GM12878 (cell line): ENCODE results near the gene DNAH2. TPM values are rescaled to one million over a fixed set of nuclear protein-coding genes. Genes with fewer than 3 reads are reported as not detected.

Source experiments
- BRCA1 ChIP-seq: IDR thresholded peaks from 2 replicates; pipeline ENCODE4 v1.6.1; 2011; ENCODE audit warnings: low read depth, low read length, improper control_type of control experiment
- CBX3 ChIP-seq: fragments of 200-600 bp; sonication (generic); IDR thresholded peaks from 2 replicates; pipeline ENCODE4 v1.6.1; 2016; ENCODE audit warnings: low read depth, borderline replicate concordance
- EGR1 ChIP-seq, 2 experiments: IDR thresholded peaks; 1 replicate in 1 of 2; 2 replicates in 1 of 2; pipeline ENCODE4 v1.6.1; 2011 to 2012; ENCODE audit warnings: low read depth in 2 of 2, low read length in 2 of 2, borderline replicate concordance in 1 of 2, mild to moderate bottlenecking in 1 of 2, moderate library complexity in 1 of 2
- FOXK2 ChIP-seq: fragments of 450-650 bp; IDR thresholded peaks from 2 replicates; pipeline ENCODE4 v1.6.1; 2017; ENCODE audit warnings: mild to moderate bottlenecking, moderate library complexity
- HDAC2 ChIP-seq: fragments of 200-600 bp; sonication (generic); IDR thresholded peaks from 2 replicates; pipeline ENCODE4 v1.6.1; 2017
- HDAC6 ChIP-seq: fragments of 200-600 bp; sonication (generic); IDR thresholded peaks from one replicate; pipeline ENCODE4 v1.8.0; 2017; ENCODE audit warnings: antibody characterized with exemption; ENCODE audit not compliant: unreplicated experiment
- IRF3 ChIP-seq: fragments of 450-650 bp; IDR thresholded peaks from 2 replicates; pipeline ENCODE4 v1.6.1; 2014; ENCODE audit warnings: mild to moderate bottlenecking
- KAT2A ChIP-seq: conservative IDR thresholded peaks from 2 replicates; pipeline ENCODE4 v1.6.1; 2011; ENCODE audit warnings: low read depth, low read length; ENCODE audit not compliant: control insufficient read depth
- PRDM15 ChIP-seq: fragments of 450-650 bp; formaldehyde crosslinking; IDR thresholded peaks from 2 replicates; pipeline ENCODE4 v1.4.0; 2020; ENCODE audit warnings: mild to moderate bottlenecking, moderate library complexity
- RCOR1 ChIP-seq: conservative IDR thresholded peaks from 2 replicates; pipeline ENCODE4 v1.6.1; 2012; ENCODE audit warnings: low read depth, low read length, improper control_type of control experiment
- RELA ChIP-seq: fragments of 450-650 bp; IDR thresholded peaks from 2 replicates; pipeline ENCODE4 v1.8.0; 2014; ENCODE audit warnings: borderline replicate concordance; ENCODE audit not compliant: partially characterized antibody
- RUNX3 ChIP-seq: IDR thresholded peaks from 2 replicates; pipeline ENCODE4 v1.6.1; 2012; ENCODE audit warnings: low read length, inconsistent platforms
- STAT3 ChIP-seq: IDR thresholded peaks from 2 replicates; pipeline ENCODE4 v1.6.1; 2011; ENCODE audit warnings: low read depth, low read length, improper control_type of control experiment
- SUZ12 ChIP-seq: fragments of 200-600 bp; sonication (generic); IDR thresholded peaks from one replicate; pipeline ENCODE4 v1.6.1; 2018; ENCODE audit warnings: antibody characterized with exemption, mild to moderate bottlenecking; ENCODE audit not compliant: unreplicated experiment
- TCF12 ChIP-seq: IDR thresholded peaks from 2 replicates; pipeline ENCODE4 v1.6.1; 2011; ENCODE audit warnings: low read depth, mild to moderate bottlenecking, low read length
- USF1 ChIP-seq: IDR thresholded peaks from 2 replicates; pipeline ENCODE4 v1.6.1; 2011; ENCODE audit warnings: borderline replicate concordance, low read depth, mild to moderate bottlenecking, moderate library complexity, mixed read lengths, low read length; ENCODE audit not compliant: insufficient read depth; ENCODE audit errors: extremely low read length
- ZNF274 ChIP-seq: IDR thresholded peaks from one replicate; pipeline ENCODE4 v1.8.0; 2011; ENCODE audit not compliant: insufficient read length, insufficient read depth
- polyA plus RNA-seq, 11 experiments: library from polyadenylated mRNA; depleted of rRNA in 4 of 11; unstranded in 6 of 11; stranded (reverse) in 5 of 11; fragments of >200 nt; fragmentation: Nextera tagmentation in 4 of 11; fragmentation: Illumina TruSeq in 1 of 11; extraction: Ambion mirVana in 4 of 11; extraction: Trizol in 1 of 11; gene quantifications; 1 replicate in 1 of 11; 2 replicates in 10 of 11; pipeline versions ENCODE4 v1.2.1 to v1.2.3, GENCODE V29; 2011 to 2016; ENCODE audit warnings: inconsistent platforms in 2 of 11, missing spikeins in 2 of 11, low read depth in 1 of 11
- total RNA-seq, 4 experiments: library from RNA; depleted of rRNA in 3 of 4; stranded (reverse); fragments of >200 nt in 3 of 4; fragmentation: Illumina TruSeq in 1 of 4; extraction: Trizol in 1 of 4; gene quantifications; 2 replicates each; pipeline versions ENCODE4 v1.2.1 to v1.2.3, GENCODE V29; 2013 to 2021
- TF ChIP-seq, protein P1 (sequence below): IDR thresholded peaks from 2 replicates; pipeline ENCODE4 v1.6.1; 2012; ENCODE audit warnings: mild to moderate bottlenecking, low read depth, low read length

DNAH2 gene
- total and polyA plus RNA-seq, 10 of the 15 experiments (the other 5 are each of a cell fraction or from before 2014, with no cell fraction given), result not detected

DNA sequence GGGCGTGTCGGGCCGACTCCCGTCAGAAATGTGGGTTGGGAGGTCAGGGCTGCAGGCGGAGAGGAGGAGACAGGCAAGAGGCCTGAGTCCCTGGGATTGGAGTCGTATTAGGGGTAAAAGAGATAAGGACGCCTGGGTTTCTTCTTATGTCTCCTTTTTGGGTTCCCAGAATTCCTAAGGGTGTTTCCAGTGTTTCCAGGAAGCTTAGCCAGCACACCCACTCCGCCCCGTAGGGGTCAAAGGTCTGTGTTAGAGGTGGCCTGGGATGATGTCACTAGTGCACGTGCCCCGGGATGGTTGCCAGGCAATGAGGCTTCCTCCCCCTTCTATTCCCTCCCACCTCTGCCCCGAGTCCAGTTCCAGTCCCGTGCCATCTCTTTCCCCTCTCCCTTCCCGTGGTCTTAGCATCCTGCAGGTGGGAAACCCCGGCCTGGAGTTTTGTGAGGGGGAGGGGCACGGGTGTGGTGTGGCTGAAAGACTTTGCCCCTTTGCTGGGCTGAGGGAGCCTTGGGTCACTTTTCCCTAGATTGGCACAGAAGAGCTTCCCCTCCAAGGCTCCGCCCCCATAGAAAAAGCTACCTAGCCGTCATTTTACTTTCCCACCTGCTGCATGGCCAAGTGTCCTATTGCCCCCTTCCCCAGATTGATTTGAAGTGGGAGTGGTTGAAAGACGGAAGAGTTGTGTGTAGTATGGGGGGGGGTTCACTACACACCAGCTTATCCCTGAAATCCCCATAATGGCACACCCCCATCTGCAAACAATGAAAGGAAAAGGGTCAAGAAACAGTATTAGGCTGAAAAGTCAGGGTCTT, 119.3 kb downstream of the DNAH2 start (continued):
- TF ChIP-seq PRDM15 (CRISPR knock-in tag), result no peak
- 0 out of 2 replicates have a peak, but pooled peaks have one; percentile 24 for TF ChIP-seq IRF3
- 0 out of 2 replicates have a peak, but pooled peaks have one; percentile 23 for TF ChIP-seq FOXK2
- TF ChIP-seq RELA, result peak; percentile 84
- no peak for TF ChIP-seq CBX3
- TF ChIP-seq EGR1 (IDR thresholded peaks at IDR 0.05; ENCODE audit: borderline replicate concordance in 1 of 2, low read depth in 2 of 2, low read length in 2 of 2), result peak in 1 of 2 experiments; percentile 70; a peak in 1 of 3 replicates
- no peak for TF ChIP-seq HDAC2
- no peak for TF ChIP-seq HDAC6
- peak; percentile 76 for TF ChIP-seq USF1
- no peak for TF ChIP-seq KAT2A
- no peak for TF ChIP-seq RUNX3
- TF ChIP-seq TCF12, result 0 out of 2 replicates have a peak, but pooled peaks have one; percentile 60
- TF ChIP-seq ZNF274, result no peak
- TF ChIP-seq RCOR1, result no peak
- TF ChIP-seq, protein P1, sequence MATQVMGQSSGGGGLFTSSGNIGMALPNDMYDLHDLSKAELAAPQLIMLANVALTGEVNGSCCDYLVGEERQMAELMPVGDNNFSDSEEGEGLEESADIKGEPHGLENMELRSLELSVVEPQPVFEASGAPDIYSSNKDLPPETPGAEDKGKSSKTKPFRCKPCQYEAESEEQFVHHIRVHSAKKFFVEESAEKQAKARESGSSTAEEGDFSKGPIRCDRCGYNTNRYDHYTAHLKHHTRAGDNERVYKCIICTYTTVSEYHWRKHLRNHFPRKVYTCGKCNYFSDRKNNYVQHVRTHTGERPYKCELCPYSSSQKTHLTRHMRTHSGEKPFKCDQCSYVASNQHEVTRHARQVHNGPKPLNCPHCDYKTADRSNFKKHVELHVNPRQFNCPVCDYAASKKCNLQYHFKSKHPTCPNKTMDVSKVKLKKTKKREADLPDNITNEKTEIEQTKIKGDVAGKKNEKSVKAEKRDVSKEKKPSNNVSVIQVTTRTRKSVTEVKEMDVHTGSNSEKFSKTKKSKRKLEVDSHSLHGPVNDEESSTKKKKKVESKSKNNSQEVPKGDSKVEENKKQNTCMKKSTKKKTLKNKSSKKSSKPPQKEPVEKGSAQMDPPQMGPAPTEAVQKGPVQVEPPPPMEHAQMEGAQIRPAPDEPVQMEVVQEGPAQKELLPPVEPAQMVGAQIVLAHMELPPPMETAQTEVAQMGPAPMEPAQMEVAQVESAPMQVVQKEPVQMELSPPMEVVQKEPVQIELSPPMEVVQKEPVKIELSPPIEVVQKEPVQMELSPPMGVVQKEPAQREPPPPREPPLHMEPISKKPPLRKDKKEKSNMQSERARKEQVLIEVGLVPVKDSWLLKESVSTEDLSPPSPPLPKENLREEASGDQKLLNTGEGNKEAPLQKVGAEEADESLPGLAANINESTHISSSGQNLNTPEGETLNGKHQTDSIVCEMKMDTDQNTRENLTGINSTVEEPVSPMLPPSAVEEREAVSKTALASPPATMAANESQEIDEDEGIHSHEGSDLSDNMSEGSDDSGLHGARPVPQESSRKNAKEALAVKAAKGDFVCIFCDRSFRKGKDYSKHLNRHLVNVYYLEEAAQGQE, result no peak
- no peak for TF ChIP-seq SUZ12
- no peak for TF ChIP-seq STAT3
- TF ChIP-seq BRCA1, result no peak
